DMS153 (cell line): Measurements from ENCODE around the gene RGL3.
"Not testable (repeated sequence)": the region's sequence is repeated elsewhere in the genome, so short reads cannot be mapped to it uniquely, and the experiment has no call there.

Experiments
- DNase-seq: peaks from one replicate; lab custom pipeline; 2025; lab: John Stamatoyannopoulos, UW

The RGL3 gene

GRCh38 chr19:11421371-11422098 is 2.4 kb upstream of the RGL3 start:
- DNase-seq, result peak; percentile 36

- peak; percentile 20 for DNase-seq
These were observed 1.6 kb upstream of the RGL3 start for GRCh38 chr19:11420429-11421370.

- DNase-seq, result no peak
These were observed 993 bp downstream of the RGL3 start for GRCh38 chr19:11418094-11418548.

- DNase-seq, result no peak
These were observed 2.6 kb downstream of the RGL3 start for GRCh38 chr19:11416346-11417052.

- no peak for DNase-seq
These were observed 4.6 kb downstream of the RGL3 start for GRCh38 chr19:11414544-11414943.

- DNase-seq, result no peak
These were observed 8.4 kb downstream of the RGL3 start for GRCh38 chr19:11410682-11411081.

- no peak for DNase-seq
These were observed 10.5 kb downstream of the RGL3 start for GRCh38 chr19:11408591-11408990.

GRCh38 chr19:11406703-11407236 is 12.3 kb downstream of the RGL3 start:
- DNase-seq, result not testable (repeated sequence)

GRCh38 chr19:11405846-11406643 is 13.1 kb downstream of the RGL3 start:
- DNase-seq, result no peak

- no peak for DNase-seq
These were observed 14.4 kb downstream of the RGL3 start for GRCh38 chr19:11404588-11405222.

- DNase-seq, result no peak
These were observed 17.1 kb downstream of the RGL3 start for GRCh38 chr19:11401808-11402543.

GRCh38 chr19:11400798-11401197 is 18.3 kb downstream of the RGL3 start:
- no peak for DNase-seq

- DNase-seq, result no peak
These were observed 19.4 kb downstream of the RGL3 start for GRCh38 chr19:11399667-11400066.

GRCh38 chr19:11397089-11397610 is 22.0 kb downstream of the RGL3 start:
- DNase-seq, result no peak

GRCh38 chr19:11390933-11391680 is 28.0 kb downstream of the RGL3 start:
- DNase-seq, result no peak

GRCh38 chr19:11390359-11390758 is 28.8 kb downstream of the RGL3 start:
- DNase-seq, result no peak

GRCh38 chr19:11387162-11388034 is 31.7 kb downstream of the RGL3 start:
- DNase-seq, result peak; percentile 15

- DNase-seq, result no peak
These were observed 34.4 kb downstream of the RGL3 start for GRCh38 chr19:11384778-11385129.
